ENCODE results near the gene LACTB.

- TF ChIP-seq TAF1 (IDR thresholded peaks at IDR 0.05; ENCODE audit: borderline replicate concordance, insufficient read depth, low read length) = no peak
- TF ChIP-seq FOXP2 (optimal IDR thresholded peaks at IDR 0.05; ENCODE audit: borderline replicate concordance, extremely low read depth, extremely low read length, insufficient read depth) = no peak
- no peak for TF ChIP-seq REST (IDR thresholded peaks at IDR 0.05; ENCODE audit: insufficient read depth in 1 of 2, low read depth in 2 of 2, low read length in 2 of 2)
- no peak for TF ChIP-seq POLR2AphosphoS5 (IDR thresholded peaks at IDR 0.05; ENCODE audit: low read depth, low read length)
Observed at GRCh38 chr15:63122002-63122875, 578 bp downstream of the LACTB start.
